ENCODE measurements around the gene ST6GAL1. TPM values are rescaled to one million over a fixed set of nuclear protein-coding genes. Genes with fewer than 3 reads are reported as not detected.
"Not testable (repeated sequence)": the region's sequence is repeated elsewhere in the genome, so short reads cannot be mapped to it uniquely, and the experiment has no call there.

ST6GAL1 gene
- total and polyA plus RNA-seq, 2 experiments from 2014 or later = 17.6 to 65.1 TPM

DNA sequence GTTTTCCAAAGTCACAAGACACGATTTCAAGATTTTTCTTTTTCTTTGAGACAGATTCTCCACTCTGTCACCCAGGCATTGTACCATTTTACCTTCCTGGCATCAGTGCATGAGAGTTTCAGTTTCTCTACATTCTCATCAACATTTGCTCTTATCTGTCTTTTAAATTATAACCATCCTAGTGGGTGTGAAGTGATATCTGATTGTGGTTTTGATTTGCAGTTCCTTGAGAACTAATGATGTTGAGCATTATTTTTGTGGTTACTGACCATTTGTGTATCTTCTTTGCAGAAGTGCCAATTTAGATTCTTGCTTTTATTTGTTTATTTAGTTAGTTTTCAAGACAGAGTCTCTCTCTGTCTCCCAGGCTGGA lies 46.7 kb upstream of the ST6GAL1 start (continued):
- no peak for TF ChIP-seq ZNF114 (CRISPR knock-in tag; IDR thresholded peaks at IDR 0.05)
- TF ChIP-seq, protein P1, sequence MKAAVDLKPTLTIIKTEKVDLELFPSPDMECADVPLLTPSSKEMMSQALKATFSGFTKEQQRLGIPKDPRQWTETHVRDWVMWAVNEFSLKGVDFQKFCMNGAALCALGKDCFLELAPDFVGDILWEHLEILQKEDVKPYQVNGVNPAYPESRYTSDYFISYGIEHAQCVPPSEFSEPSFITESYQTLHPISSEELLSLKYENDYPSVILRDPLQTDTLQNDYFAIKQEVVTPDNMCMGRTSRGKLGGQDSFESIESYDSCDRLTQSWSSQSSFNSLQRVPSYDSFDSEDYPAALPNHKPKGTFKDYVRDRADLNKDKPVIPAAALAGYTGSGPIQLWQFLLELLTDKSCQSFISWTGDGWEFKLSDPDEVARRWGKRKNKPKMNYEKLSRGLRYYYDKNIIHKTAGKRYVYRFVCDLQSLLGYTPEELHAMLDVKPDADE (IDR thresholded peaks at IDR 0.05) = no peak
- no peak for TF ChIP-seq EZH2phosphoT487 (IDR thresholded peaks at IDR 0.05; ENCODE audit: unreplicated experiment)
- TF ChIP-seq, protein P2, sequence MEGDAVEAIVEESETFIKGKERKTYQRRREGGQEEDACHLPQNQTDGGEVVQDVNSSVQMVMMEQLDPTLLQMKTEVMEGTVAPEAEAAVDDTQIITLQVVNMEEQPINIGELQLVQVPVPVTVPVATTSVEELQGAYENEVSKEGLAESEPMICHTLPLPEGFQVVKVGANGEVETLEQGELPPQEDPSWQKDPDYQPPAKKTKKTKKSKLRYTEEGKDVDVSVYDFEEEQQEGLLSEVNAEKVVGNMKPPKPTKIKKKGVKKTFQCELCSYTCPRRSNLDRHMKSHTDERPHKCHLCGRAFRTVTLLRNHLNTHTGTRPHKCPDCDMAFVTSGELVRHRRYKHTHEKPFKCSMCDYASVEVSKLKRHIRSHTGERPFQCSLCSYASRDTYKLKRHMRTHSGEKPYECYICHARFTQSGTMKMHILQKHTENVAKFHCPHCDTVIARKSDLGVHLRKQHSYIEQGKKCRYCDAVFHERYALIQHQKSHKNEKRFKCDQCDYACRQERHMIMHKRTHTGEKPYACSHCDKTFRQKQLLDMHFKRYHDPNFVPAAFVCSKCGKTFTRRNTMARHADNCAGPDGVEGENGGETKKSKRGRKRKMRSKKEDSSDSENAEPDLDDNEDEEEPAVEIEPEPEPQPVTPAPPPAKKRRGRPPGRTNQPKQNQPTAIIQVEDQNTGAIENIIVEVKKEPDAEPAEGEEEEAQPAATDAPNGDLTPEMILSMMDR (conservative IDR thresholded peaks at IDR 0.05; ENCODE audit: low read depth in 2 of 2) = no peak
- TF ChIP-seq CREB1 (CRISPR knock-in tag; IDR thresholded peaks at IDR 0.05; ENCODE audit: low read depth) = no peak
- no peak for TF ChIP-seq ZNF331 (CRISPR knock-in tag; IDR thresholded peaks at IDR 0.05; ENCODE audit: low read depth)
- no peak for TF ChIP-seq EZH2 (IDR thresholded peaks at IDR 0.05; ENCODE audit: low read depth, unreplicated experiment)
- no peak for TF ChIP-seq NANOG (IDR thresholded peaks at IDR 0.05; ENCODE audit: borderline replicate concordance)
- no peak for TF ChIP-seq STAT1 (IDR thresholded peaks at IDR 0.05; ENCODE audit: unreplicated experiment)

DNA sequence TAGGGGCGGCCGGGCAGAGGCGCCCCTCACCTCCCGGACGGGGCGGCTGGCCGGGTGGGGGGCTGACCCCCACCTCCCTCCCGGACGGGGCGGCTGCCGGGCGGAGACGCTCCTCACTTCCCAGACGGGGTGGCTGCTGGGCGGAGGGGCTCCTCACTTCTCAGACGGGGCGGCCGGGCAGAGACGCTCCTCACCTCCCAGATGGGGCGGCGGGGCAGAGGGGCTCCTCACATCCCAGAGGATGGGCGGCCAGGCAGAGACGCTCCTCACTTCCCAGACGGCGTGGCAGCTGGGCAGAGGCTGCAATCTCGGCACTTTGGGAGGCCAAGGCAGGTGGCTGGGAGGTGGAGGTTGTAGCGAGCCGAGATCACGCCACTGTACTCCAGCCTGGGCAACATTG lies 45.5 kb upstream of the ST6GAL1 start:
- not testable (repeated sequence) for H3K27me3 ChIP-seq (ENCODE audit: insufficient read depth); H4K20me1 ChIP-seq (replicated peaks; ENCODE audit: insufficient read depth); H3K9me2 ChIP-seq (ENCODE audit: insufficient read depth); H3K79me2 ChIP-seq (replicated peaks; ENCODE audit: insufficient read depth); H3K27ac Mint-ChIP-seq; H3K9me3 Mint-ChIP-seq; H3K4me3 ChIP-seq; DNase-seq (ENCODE audit: low spot score); H3K4me3 Mint-ChIP-seq; ATAC-seq; H2AFZ ChIP-seq; H3K36me3 Mint-ChIP-seq (ENCODE audit: low read depth); H3K27ac ChIP-seq (ENCODE audit: low read depth); H3F3A ChIP-seq (replicated peaks; ENCODE audit: low read depth); H3K4me2 ChIP-seq; H3K36me3 ChIP-seq (ENCODE audit: insufficient read depth); H3K27me3 Mint-ChIP-seq (ENCODE audit: insufficient read depth, low read depth, poor library complexity)
- peaks cover 31% of the 10 kb centered on the region for H3K4me1 ChIP-seq (ENCODE audit: insufficient read depth)
- H3K4me1 Mint-ChIP-seq = peaks cover 35% of the 10 kb centered on the region

DNA sequence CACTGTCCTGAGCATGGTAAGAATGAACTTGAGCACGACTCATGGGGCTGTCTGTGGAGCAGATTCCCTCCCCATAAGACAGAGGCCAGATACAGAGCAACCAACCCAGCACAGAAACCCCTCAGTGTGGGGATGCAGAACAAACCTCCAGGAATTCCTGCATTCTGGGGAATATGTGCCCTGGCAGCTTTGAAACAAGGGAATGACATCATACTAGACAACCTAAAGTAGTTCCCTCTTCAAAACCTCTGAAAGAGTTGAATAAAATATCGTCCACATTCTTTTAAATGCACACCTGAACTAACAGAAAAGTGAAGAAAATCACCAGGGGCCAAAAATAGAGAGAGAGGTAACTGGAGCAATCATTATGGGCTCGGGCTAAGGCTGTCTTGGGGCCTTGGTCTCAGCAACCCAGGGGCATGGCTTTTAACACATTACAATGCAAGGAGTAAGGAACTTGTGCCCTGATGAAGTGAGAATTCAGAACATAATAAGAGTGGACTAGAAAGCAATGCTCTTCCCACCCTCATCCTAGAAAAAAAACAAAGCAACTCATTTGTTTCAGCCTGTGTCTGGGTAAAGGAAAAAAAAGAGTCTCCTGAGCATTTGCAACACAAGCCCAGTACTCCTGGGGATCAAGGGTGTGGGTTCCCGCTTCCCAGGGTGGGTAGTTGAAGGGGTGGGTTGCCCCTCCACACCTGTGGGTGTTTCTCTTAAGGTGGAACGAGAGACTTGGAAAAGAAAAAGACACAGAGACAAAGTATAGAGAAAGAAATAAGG lies 43.9 kb upstream of the ST6GAL1 start:
- H3K4me1 Mint-ChIP-seq = peaks cover 33% of the 10 kb centered on the region
- H3K27me3 ChIP-seq (ENCODE audit: insufficient read depth) = no peaks in the 10 kb centered on the region
- ATAC-seq = peak; percentile 73
- TF ChIP-seq EZH2phosphoT487 (IDR thresholded peaks at IDR 0.05; ENCODE audit: unreplicated experiment) (no peak), NANOG (IDR thresholded peaks at IDR 0.05; ENCODE audit: borderline replicate concordance) (no peak), ZNF331 (CRISPR knock-in tag; IDR thresholded peaks at IDR 0.05; ENCODE audit: low read depth) (no peak), POLR2AphosphoS5 (IDR thresholded peaks at IDR 0.05; ENCODE audit: low read depth) (no peak), STAT1 (IDR thresholded peaks at IDR 0.05; ENCODE audit: unreplicated experiment) (no peak), CREB1 (CRISPR knock-in tag; IDR thresholded peaks at IDR 0.05; ENCODE audit: low read depth) (no peak), JUNB (IDR thresholded peaks at IDR 0.05; ENCODE audit: unreplicated experiment) (no peak)
- TF ChIP-seq, protein P2 (conservative IDR thresholded peaks at IDR 0.05; ENCODE audit: low read depth in 2 of 2) = no peak

More for the DNA sequence above, 43.9 kb upstream of the ST6GAL1 start:
- DNase-seq (ENCODE audit: low spot score) = peak; percentile 6
- peak overlapping the region; percentile 94 for H2AFZ ChIP-seq
- Mint-ChIP-seq H3K9me3 (peaks cover 6% of the 10 kb centered on the region; the same call in 1 of the 3 replicates), H3K27ac (peak overlapping the region; percentile 51), H3K27me3 (ENCODE audit: insufficient read depth, low read depth, poor library complexity) (peaks cover 1% of the 10 kb centered on the region), H3K36me3 (ENCODE audit: low read depth) (peaks cover 5% of the 10 kb centered on the region; the same call in 1 of the 3 replicates), H3K4me3 (no peak overlapping the region)
- H3K36me3 ChIP-seq (ENCODE audit: insufficient read depth) = no peaks in the 10 kb centered on the region
- H4K20me1 ChIP-seq (replicated peaks; ENCODE audit: insufficient read depth) = no peaks in the 10 kb centered on the region
- no peaks in the 10 kb centered on the region for H3K79me2 ChIP-seq (replicated peaks; ENCODE audit: insufficient read depth)
- no peaks in the 10 kb centered on the region for H3F3A ChIP-seq (replicated peaks; ENCODE audit: low read depth)
- H3K4me2 ChIP-seq = peak overlapping the region; percentile 75
- peaks cover 10% of the 10 kb centered on the region for H3K9me2 ChIP-seq (ENCODE audit: insufficient read depth)
- peak overlapping the region; percentile 94 for H3K27ac ChIP-seq (ENCODE audit: low read depth)
- H3K4me3 ChIP-seq = no peak overlapping the region; the same call in 1 of the 2 replicates
- H3K4me1 ChIP-seq (ENCODE audit: insufficient read depth) = peaks cover 31% of the 10 kb centered on the region
